ENCODE data around the gene OR51B4. TPM values are rescaled to one million over a fixed set of nuclear protein-coding genes. Genes with fewer than 3 reads are reported as not detected.

The OR51B4 gene
- total and polyA plus RNA-seq, 9 of the 15 experiments (the other 6 are each of a cell fraction or from before 2014, with no cell fraction given) = 17.1 to 64.6 (median 39.9) TPM

DNA sequence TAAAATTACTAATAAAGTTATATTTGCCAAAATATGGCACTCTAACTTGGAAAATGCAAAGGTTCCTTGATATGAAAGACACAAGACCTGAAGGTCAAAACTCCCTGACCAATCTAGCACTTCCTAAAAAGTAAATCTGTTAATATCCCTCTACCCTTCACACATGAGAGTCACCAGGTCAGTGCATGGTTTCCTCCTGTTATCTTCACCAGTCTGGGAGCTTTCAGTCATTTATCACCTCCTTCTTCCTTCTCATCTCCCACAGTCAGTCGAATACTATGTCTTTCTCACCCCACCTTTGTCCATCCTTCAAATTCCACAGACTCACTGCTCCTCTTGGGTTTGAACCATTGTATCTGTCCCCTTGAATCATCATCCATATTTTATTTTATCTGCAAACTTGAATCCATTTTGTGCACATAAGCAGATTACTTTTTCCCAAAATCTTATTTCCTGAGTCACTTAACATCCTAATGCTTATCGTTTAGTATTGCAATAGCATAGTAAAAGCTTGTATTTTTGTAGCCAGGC is 34.6 kb downstream of the OR51B4 start:
- H3K36me3 ChIP-seq (ENCODE audit: control insufficient read depth, insufficient read depth, low read length) = peaks cover 28% of the 10 kb centered on the region
- H2AFZ ChIP-seq (ENCODE audit: low read depth, low read length) = no peak overlapping the region
- ATAC-seq (peak; percentile 60), FAIRE-seq (peak; percentile 82), DNase-seq (ENCODE audit: extremely low read depth in 1 of 4, low spot score in 3 of 4) (peak in 2 of 4 experiments; percentile 37 to 72)
- POLR2A ChIA-PET = interaction anchor here (0.6 to 5.0 kb wide), 9 partner anchors 8 to 137 kb away, joined by 3 to 55 read pairs (median 13); no protein-coding TSS in a partner anchor
- no peaks in the 10 kb centered on the region for H3K27me3 ChIP-seq (ENCODE audit: control insufficient read depth in 2 of 2, insufficient read depth in 2 of 2, low read length in 2 of 2)
- H3K4me3 ChIP-seq = no peak overlapping the region
- H3K4me2 ChIP-seq (ENCODE audit: insufficient read depth, low read length) = peak overlapping the region; percentile 83
- intact Hi-C loops (cut with micrococcal nuclease) = no loop called here
- H3K79me2 ChIP-seq (ENCODE audit: control insufficient read depth, insufficient read depth, low read length) = peaks cover 45% of the 10 kb centered on the region
- H3K9ac ChIP-seq (ENCODE audit: insufficient read depth in 1 of 2, low read depth in 2 of 2, low read length in 2 of 2) = peak overlapping the region in 1 of 2 experiments; percentile 64; a peak in 1 of 4 replicates
- H4K20me1 ChIP-seq (replicated peaks; ENCODE audit: control insufficient read depth, insufficient read depth, low read length) = no peaks in the 10 kb centered on the region
- no TSS peak for BruUV-seq (replicated peaks)
- peaks cover 1 to 31% of the 10 kb centered on the region in 2 experiments for H3K4me1 ChIP-seq (replicated peaks in 1 of 2; ENCODE audit: control insufficient read depth in 2 of 2, insufficient read depth in 2 of 2, low read length in 2 of 2)
- in situ Hi-C loops (cut with MboI) = no loop called here
- H3K9me3 ChIP-seq (replicated peaks; ENCODE audit: control insufficient read depth, insufficient read depth, low read depth, low read length) = no peaks in the 10 kb centered on the region
- 15% methylated on average over 2 of the region's 2 CpGs for WGBS (ENCODE audit: insufficient coverage, low coverage, missing lambda C conversion rate)
- no peaks in the 10 kb centered on the region for H3K9me1 ChIP-seq (ENCODE audit: control insufficient read depth, insufficient read depth, low read length)
- H3K27ac ChIP-seq (ENCODE audit: extremely low read depth, low read depth, low read length) = peak overlapping the region; percentile 17; the same call in 2 of the 3 replicates
- CTCF ChIA-PET (ENCODE audit: low intra/inter-chr PET ratio) = no interaction called here
- TF ChIP-seq ETV5 (CRISPR knock-in tag; IDR thresholded peaks at IDR 0.05; ENCODE audit: low read depth) (no peak), POLR2G (IDR thresholded peaks at IDR 0.05; ENCODE audit: low read depth, low read length) (peak; percentile 40), CUX1 (CRISPR knock-in tag; IDR thresholded peaks at IDR 0.05) (no peak), MAZ (CRISPR knock-in tag; conservative IDR thresholded peaks at IDR 0.05 in 1 of 2, IDR thresholded peaks at IDR 0.05 in 1 of 2) (peak in 1 of 2 experiments; percentile 44; a peak in 1 of 4 replicates), ZNF316 (IDR thresholded peaks at IDR 0.05) (peak; percentile 53), RB1 (IDR thresholded peaks at IDR 0.05; ENCODE audit: low read depth) (no peak), ZNF780A (CRISPR knock-in tag; IDR thresholded peaks at IDR 0.05) (no peak), EWSR1 (IDR thresholded peaks at IDR 0.05; ENCODE audit: borderline replicate concordance, low read depth, partially characterized antibody) (peak; percentile 92), ZNF77 (CRISPR knock-in tag; IDR thresholded peaks at IDR 0.05) (peak; percentile 16; the same call in 1 of the 2 replicates), BCOR (IDR thresholded peaks at IDR 0.05) (peak; percentile 21; the same call in 1 of the 2 replicates), KLF16 (IDR thresholded peaks at IDR 0.05) (no peak), TARDBP (IDR thresholded peaks at IDR 0.05) (no peak), ESRRA (IDR thresholded peaks at IDR 0.05; ENCODE audit: borderline replicate concordance, low read depth) (peak; percentile 66; the same call in 1 of the 2 replicates), HNRNPUL1 (IDR thresholded peaks at IDR 0.05; ENCODE audit: low read length) (no peak), NCOR1 (IDR thresholded peaks at IDR 0.05) (peak; percentile 51; the same call in 1 of the 2 replicates), MECOM (CRISPR knock-in tag; IDR thresholded peaks at IDR 0.05) (0 out of 2 replicates have a peak, but pooled peaks have one; percentile 56)
- TF ChIP-seq, protein P1, sequence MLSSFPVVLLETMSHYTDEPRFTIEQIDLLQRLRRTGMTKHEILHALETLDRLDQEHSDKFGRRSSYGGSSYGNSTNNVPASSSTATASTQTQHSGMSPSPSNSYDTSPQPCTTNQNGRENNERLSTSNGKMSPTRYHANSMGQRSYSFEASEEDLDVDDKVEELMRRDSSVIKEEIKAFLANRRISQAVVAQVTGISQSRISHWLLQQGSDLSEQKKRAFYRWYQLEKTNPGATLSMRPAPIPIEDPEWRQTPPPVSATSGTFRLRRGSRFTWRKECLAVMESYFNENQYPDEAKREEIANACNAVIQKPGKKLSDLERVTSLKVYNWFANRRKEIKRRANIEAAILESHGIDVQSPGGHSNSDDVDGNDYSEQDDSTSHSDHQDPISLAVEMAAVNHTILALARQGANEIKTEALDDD (IDR thresholded peaks at IDR 0.05) = peak; percentile 83
